IPS DF 4.7 (cell line): ENCODE measurements around the gene ADAM23.

Experiments used
- DNase-seq: peaks from one replicate; pipeline ENCODE4 v3.0.0-alpha.2; 2013; ENCODE audit warnings: low spot score; ENCODE audit errors: extremely low read depth

ADAM23 gene

DNA sequence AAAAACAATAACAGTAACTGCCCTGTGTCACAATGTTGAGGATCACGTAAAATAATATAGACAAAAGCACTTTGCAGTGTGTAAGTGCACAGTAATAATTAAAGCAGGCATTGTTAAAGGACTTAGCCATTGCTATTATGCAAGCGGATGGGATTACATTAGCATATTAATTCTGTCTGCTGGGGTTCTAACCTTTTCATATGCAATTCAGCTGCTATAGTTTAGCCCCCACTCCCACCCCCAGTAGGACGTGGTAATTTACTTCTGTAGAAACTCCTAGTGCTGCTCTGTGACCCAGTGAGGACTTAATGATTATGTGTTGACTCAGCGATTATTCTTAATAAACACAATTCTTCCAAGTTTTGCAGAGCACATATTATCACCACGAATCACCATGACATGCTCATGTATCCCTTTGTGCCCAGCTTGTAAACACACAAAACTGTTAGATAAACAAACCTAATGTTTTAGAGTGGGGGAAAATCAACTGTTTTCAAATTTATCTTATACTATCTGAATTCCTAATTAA lies 5.1 kb upstream of the ADAM23 start:
- DNase-seq: no peak

DNA sequence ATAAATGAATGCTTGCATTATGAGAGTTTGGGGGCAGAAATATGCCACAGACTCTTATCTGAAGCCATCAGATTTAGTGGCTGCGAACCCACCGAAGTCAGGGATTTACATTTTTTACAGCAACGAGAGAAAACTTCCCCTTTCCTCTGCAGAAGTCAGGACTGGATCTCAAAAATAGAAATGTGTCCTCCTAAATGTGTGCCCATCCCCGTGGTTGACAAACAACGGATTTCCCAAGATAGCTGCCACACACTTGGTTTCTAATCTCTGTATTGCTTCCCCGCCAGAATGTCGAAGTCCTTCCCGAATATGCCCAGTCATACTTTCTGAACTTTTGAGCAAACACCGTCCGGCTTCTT lies 879 bp upstream of the ADAM23 start:
- no peak for DNase-seq

DNA sequence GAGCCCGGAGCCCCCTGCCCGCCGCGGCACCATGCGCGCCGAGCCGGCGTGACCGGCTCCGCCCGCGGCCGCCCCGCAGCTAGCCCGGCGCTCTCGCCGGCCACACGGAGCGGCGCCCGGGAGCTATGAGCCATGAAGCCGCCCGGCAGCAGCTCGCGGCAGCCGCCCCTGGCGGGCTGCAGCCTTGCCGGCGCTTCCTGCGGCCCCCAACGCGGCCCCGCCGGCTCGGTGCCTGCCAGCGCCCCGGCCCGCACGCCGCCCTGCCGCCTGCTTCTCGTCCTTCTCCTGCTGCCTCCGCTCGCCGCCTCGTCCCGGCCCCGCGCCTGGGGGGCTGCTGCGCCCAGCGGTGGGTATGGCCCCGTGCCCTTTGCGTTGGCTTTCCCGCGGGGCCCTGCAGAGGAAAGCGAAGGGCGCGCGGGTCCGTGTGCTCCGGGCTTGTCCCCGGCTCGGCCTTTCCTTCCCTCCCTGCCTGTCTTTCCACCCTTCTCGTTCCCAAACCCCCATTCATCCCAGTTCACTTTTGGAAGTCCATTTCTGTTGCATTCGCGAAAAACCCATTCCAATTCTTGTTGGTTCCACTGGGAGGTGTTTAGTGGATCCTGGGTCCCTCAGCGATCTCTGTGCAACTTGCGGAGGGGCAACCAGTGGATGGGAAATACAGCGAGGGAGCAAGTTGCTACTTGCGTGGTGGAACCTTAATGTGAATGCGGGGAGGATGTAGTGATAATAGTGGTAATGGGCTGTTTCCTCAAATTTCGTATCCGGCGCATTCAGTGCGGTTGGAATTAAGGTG lies 599 bp downstream of the ADAM23 start:
- no peak for DNase-seq

DNA sequence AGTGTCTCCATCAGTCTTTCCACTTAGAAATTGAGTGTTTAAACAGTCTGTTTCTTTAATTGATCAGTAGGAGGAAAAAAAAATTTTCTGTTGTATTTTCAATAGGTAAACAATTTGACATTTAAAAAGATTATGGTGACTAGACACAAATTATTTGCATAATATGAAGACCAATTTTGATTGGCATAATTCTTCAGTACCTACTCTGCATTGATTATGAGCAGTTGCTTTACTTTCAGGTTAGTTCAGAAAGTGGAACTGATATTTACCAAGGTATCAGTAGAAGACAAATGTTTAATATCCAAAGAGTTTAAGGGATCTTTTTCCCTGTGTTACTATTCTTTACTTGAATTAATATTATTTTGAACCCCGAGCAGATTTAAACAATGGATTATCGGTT lies 2.6 kb downstream of the ADAM23 start:
- DNase-seq: no peak

DNA sequence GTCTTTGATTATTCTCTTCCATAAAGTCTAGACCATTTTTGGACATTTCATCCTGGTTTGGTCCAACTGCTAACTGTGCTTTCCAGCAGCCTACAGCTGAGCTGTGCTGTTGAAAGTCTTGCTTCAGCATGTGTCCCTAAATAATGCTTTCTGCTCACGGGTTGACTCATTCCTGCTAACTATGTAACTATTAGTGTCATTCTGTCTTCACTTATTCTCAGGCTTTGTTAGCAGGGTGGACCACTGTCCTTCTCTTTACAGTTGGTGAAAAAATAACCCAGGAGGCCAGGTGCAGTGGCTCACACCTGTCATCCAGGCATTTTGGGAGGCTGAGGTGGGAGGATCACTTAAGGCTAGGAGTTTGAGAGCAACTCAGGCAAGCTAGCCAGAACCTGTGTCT lies 8.9 kb downstream of the ADAM23 start:
- DNase-seq: no peak

DNA sequence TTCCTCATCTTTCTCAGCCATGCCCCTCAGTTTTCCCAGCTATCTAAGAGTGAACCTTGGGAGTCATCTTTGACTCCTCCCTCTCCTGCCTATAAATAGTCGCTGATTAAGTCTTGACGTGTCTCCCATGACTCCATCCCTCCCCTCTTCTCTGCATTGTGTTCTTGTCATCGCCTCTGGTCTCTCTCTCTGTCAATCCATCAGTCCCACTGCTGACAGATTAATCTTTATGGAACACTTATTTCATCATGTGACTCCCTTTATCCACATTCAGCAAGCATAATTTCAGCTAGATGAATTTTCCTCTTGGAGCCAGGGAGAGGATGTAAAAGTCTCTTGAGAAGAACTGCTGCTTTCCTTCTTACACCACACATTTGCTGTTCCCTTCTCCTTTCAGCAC lies 9.4 kb downstream of the ADAM23 start:
- no peak for DNase-seq

DNA sequence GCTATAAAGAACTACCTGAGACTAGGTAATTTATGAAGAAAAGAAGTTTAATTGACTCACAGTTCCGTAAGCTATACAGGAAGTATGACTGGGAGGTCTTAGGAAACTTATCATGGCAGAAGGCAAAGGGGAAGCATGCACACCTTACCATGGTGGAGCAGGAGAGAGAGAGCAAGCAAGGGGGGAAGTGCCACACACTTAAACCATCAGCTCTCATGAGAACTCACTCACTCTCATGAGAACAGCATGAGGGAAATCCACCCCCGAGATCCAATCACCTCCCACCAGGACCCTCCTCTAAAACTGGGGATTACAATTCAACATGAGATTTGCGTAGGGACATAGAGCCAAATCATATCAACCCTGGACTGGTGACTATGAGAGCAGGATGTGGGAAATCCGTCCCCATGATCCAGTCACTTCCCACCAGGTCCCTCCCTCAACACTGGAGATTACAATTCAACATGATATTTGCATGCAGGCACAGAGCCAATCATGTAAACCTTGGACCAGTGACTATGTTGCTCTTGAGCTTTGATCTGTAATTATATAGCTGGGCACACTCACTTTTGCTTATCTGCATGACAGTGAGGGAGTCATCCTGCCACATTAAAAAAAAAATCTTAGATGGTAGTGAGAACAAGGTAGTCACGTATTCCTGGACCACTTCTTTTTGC lies 12.9 kb downstream of the ADAM23 start:
- no peak for DNase-seq

DNA sequence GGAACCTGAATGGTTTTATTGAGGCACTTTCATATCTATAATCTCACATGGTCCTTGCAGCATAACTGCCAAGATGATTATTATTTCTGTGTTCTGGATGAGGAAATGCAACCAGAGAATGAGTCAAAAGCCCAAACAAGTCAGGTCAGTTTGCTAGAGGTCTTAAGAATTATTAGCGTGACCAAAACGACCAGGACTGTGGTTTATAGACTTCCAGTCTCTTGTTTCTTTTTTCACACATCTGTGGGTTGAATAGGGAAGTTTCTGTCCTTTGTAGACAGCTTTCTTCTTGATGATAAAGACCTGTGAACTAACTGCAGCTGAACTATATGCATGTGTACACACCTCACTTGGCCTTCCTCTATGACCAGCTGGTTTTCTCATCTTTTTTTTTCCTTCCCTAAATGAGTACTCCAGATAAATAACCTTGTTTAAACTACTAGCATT lies 13.9 kb downstream of the ADAM23 start:
- no peak for DNase-seq

DNA sequence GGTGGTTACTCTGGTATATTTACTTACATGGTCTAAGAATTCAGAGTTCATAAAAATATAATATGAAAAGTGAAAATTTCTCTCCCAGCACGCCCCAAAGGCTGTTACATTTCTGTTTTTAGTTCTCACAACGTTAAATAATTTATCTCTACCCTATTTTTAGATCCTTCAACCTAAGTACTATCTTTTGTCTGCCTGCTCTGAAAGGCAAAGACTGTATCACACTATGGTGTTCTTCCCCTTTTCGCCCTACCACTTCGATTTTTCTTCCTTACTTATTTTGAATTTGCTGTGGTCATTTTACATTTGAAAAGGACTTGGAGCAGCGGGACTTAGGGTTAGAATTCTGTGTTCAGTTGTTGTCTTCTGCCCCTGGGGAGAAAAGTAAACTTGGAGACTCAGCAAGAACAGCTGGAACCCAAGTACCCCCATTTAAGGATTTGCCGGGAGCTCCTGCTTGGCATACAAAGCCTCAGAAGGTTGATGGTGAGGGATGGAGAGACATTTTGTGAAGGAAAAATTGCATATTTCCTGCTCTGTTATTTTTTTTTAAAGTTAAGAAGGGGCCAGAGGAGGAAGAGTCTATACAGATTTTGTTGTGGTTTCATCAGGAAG lies 19.0 kb downstream of the ADAM23 start:
- peak; percentile 71 for DNase-seq

DNA sequence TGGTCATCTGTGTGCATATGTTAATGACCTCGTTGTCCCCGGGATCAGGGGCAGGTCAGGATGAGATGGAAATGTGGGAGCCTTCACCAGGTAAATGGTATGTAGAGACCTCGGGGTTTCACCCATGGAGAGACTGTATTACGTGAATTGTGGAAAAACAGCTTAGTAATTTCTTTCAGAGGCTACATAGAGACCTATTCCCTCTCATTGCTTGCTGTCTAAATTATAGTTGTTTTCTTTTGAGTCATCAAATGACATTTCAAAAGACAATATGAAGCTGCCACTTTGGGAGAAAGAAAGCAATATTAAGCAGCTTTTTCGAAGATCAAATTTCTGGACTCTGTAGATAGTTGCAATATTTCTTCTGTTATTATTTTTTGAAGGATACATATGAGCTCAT lies 20.4 kb downstream of the ADAM23 start:
- no peak for DNase-seq

DNA sequence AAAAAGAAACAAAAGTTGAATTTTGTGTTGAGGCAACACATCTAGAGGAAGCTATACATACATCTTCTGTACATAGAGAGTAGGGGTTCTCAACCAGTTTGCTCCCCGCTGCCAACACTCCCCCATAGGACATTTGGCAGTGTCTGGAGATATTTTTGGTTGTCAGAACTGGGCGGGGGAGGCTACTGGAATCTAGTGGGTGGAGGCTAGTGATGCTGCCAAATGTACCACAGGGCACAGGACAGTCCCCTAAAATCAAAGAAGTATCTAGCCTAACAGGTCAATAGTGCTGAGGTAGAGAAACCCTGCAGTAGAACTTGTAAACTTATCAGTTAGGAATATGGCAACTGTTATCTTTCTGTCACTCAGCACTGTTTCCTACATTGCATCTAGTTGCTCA lies 21.3 kb downstream of the ADAM23 start:
- no peak for DNase-seq

DNA sequence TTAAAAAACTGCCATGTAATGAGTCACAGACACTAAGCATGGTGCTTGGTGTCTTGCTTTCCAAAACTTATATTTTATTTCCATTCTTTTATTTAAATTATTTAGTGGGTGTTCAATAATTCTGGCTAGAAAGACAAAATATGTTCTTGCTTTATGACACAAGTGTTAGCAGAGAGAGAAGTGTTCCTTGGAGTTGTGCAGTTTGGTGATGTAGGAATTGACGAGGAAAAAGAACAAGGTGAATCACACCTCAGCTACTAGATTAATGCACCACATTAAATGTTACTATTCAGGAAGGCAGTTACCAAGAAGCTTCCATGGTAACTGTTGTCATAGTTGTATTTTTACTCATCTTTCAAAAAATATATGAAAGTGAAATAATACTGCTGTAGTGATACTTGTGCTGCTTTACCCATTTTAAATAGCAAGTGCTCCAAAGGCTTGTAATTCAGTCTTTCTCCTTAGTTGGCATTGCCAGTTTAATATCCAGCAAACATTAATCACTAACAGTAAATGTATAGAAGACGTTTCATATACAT lies 28.3 kb downstream of the ADAM23 start:
- DNase-seq: no peak

DNA sequence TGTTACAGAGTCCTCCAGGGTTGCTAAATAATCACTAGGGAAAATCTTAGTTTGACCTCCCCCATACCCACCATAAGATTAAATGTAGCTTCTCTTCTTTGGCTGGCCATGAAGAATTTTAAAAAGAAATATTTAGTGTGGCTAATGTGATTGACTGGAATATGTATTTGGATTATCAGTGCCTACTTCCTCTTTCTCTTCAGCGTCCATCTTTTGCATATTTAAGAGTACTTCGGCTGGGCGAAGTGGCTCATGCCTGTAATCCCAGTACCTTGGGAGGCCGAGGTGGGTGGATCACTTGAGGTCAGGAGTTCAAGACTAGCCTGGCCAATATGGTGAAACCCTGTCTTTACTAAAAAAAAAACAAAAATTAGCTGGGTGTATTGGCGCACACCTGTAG lies 28.8 kb downstream of the ADAM23 start:
- no peak for DNase-seq

DNA sequence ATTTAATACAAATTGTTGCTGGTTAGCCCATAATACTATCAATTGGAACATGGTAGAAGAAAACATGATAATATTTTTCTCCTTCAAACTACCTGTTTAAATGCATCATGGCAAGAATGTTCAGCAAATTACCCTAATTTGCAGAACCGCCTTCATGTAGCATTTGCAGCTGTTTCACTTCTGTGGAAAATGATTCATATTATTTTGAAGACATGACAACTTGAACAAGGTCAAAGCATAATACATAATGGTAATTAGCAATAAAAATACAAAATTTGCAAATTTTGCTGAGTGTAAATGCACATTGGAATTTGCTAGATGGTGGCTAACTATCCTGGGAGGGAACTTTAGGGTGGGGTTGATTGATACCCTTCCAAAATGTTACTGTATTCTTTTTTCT lies 30.8 kb downstream of the ADAM23 start:
- DNase-seq: no peak

DNA sequence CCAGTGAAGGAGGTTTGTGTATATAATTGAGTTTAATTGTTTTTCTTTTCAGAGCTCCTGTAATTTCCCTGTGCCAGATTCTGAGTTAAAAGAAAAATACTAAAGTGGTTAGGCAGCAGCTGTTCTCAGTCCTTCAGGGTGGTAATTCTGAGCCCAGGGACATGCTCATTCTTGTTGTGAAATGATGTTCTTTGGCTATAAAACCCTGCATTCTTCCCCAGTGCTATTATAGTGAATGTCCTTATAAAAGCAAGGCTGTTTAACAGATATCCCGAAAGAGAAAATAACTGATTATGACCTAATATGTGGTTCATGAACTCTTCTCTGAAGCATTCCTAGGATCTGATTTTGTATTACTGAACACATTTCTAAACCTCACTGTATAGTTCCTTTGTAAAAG lies 34.0 kb downstream of the ADAM23 start:
- no peak for DNase-seq

DNA sequence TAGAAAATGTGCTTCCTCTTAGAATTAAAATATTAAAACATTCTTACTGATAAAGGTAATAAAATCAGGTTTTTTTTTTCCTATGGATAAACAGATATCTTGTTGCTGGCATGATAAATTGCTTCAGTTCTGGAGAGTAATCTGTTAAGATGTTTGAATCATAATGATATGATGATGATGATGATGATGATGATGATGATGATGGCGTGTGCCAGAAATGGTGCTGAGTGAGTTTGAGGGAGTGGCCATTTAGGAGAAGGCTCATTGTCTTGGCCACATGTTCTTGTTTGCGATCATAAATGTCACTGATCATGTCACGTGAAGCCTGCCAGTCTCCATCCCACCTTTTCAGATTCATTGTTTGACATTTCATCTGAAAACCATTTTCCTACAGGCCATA lies 35.0 kb downstream of the ADAM23 start:
- no peak for DNase-seq

DNA sequence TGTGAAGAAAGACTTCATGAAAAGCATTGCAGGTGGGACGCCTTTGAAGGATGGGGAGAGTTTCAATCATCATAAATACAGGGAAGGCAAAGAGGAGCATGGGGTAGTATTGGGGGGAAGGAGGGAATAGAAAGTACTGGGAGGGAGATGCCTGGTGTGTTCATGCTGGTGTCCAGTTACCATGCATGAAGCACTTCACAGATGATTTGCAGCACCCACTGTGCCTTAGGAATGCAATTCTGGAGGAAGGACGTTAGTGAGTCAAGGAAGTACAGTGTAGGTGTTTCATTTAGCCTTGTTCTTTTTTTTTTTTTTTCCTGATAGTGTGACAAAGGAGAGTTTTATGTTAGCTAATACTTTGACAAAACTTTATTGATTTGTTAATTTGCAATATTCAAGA lies 36.8 kb downstream of the ADAM23 start:
- no peak for DNase-seq

DNA sequence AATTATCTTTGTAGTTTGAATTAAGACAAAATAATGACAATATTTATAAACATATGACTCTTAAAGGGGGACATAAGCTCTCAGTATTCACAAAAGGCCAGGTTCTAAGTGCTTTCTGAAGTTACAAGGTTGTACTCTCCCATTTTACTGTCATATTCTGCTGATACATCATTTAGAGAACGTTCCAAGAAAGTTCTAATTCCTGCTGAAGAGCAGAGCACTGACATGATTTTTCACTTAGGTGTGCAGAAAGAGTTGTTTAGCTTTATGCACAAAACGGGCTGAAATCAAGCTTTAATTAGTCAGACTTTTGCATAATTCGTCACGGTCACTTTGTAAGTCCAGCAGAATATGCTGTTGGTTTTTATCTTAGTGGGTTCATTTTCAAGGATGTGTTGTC lies 37.3 kb downstream of the ADAM23 start:
- DNase-seq: no peak

DNA sequence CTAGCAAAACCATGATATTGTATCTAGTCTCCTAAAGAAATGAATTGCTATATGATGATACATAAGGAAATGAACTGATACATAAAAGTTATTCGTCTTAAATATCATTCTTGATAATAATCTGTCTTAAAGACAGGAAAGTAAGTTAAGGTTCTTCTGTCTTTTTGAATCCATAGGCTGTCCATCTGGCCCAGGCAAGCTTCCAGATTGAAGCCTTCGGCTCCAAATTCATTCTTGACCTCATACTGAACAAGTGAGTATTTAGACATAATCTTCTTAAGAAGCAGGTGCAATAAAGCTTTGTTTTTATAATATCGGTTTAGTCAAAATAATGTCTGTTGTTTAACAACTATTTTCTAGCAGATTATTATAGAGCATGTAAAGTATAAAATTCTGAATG lies 37.7 kb downstream of the ADAM23 start:
- DNase-seq: no peak

DNA sequence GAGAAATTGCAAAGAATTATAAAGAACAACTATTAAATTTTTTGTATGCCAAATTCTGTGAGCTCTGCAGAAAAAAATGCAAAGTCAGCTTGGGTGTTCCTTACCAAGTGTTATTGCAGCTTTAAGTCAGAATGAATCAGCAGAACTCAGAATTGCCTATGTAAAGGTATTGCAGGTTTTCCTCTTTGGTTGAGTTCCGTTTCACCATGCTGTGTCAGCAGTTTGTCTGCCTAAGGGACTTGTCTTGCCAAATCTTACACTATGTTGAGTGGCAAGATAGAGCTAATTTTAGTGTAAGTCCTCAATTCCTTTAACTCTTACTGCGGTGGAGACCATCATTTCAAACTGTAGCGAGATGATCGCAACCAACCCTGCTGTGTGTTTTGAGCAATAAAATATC lies 38.8 kb downstream of the ADAM23 start:
- DNase-seq: no peak

DNA sequence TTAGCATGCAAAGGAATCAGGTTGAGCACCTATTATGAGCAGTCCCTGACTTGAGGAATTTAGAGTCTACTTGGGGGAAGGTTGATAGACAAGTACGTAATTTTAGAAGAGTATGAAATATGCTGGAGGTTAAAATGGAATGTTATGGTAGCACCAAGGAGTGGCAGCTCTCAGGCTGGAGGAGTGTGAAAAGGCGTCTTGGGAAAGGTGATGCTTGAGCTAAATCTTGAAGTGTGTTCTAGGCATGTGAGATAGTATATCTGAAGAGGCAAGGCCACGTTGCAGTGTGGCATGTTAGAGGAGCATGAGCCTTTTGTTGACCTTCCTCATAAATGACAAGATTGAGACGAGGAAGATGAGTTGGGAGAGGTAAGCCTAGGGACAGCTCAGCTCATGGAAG lies 39.3 kb downstream of the ADAM23 start:
- no peak for DNase-seq

DNA sequence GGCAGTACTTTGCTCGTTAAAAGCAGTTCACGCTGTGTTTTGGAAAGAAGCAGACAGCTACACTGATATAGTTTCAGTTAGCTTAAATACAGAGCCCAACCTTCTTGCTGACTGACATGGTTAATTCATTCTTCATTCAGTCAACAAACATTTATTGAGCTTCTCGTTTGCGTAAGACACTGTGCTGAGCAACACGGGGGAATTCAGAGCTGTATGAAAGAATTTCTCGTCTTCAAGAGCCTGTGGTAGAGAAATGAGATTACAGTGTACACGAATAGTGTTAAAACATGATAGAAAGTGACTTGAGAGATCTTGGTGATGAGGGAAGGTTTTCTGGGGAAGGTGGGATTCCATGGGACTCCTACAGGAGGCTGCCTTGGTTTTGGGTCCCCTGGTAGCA lies 44.7 kb downstream of the ADAM23 start:
- DNase-seq: no peak
